SK-N-SH (cell line): ENCODE measurements around the gene ELP4.

Source experiments
- CHD2 ChIP-seq: fragments of 150-350 bp; IDR thresholded peaks from 2 replicates; pipeline ENCODE4 v1.6.1; 2018; ENCODE audit warnings: low read length; ENCODE audit not compliant: partially characterized antibody
- CTCF ChIP-seq: fragments of 200-600 bp; sonication (generic); IDR thresholded peaks from 2 replicates; pipeline ENCODE4 v1.6.1; 2017; ENCODE audit warnings: antibody characterized with exemption, mild to moderate bottlenecking, moderate library complexity
- EZH2phosphoT487 ChIP-seq: fragments of 200-600 bp; sonication (generic); IDR thresholded peaks from 2 replicates; pipeline ENCODE4 v1.6.1; 2017; ENCODE audit warnings: low read depth, mixed run types, mild to moderate bottlenecking, antibody characterized with exemption, moderate library complexity, borderline replicate concordance
- MXI1 ChIP-seq: IDR thresholded peaks from 2 replicates; pipeline ENCODE4 v1.6.1; 2012; ENCODE audit warnings: mild to moderate bottlenecking, low read depth, low read length, improper control_type of control experiment
- REST ChIP-seq: IDR thresholded peaks from 2 replicates; pipeline ENCODE4 v1.6.1; 2012; ENCODE audit warnings: mild to moderate bottlenecking, low read depth, low read length, moderate library complexity
- TEAD4 ChIP-seq: IDR thresholded peaks from 2 replicates; pipeline ENCODE4 v1.4.0; 2012; ENCODE audit warnings: mild to moderate bottlenecking, borderline replicate concordance; ENCODE audit not compliant: insufficient read depth
- USF2 ChIP-seq: fragments of 150-350 bp; IDR thresholded peaks from 2 replicates; pipeline ENCODE4 v1.6.1; 2017; ENCODE audit warnings: antibody characterized with exemption, low read length, low read depth, borderline replicate concordance

- no peak for TF ChIP-seq EZH2phosphoT487
- no peak for TF ChIP-seq CTCF
- no peak for TF ChIP-seq CHD2
- TF ChIP-seq MXI1, result no peak
- TF ChIP-seq USF2, result no peak
- TF ChIP-seq TEAD4, result no peak
- no peak for TF ChIP-seq REST
Measured at GRCh38 chr11:31793264-31793663, 283.7 kb downstream of the ELP4 start.
